Nephron (organoid): ENCODE data around the gene LRRC61.
"Not testable (repeated sequence)": the region's sequence is repeated elsewhere in the genome, so short reads cannot be mapped to it uniquely, and the experiment has no call there.

ENCODE experiments used
- H3K27ac Mint-ChIP-seq, 3 experiments: 2 replicates each; pipeline ENCODE4 v1.8.0; 2020; ENCODE audit warnings: mixed read lengths in 3 of 3, mild to moderate bottlenecking in 2 of 3, moderate library complexity in 1 of 3
- H3K27me3 Mint-ChIP-seq: 2 replicates; pipeline ENCODE4 v1.8.0; 2021; ENCODE audit warnings: low read depth, mild to moderate bottlenecking, moderate library complexity, mixed read lengths
- H3K36me3 Mint-ChIP-seq: 2 replicates; pipeline ENCODE4 v1.8.0; 2020; ENCODE audit warnings: low read depth, mixed read lengths
- H3K4me1 Mint-ChIP-seq: 2 replicates; pipeline ENCODE4 v1.8.0; 2020; ENCODE audit warnings: mixed read lengths
- H3K4me3 Mint-ChIP-seq, 3 experiments: 2 replicates each; pipeline ENCODE4 v1.8.0; 2020; ENCODE audit warnings: mild to moderate bottlenecking in 3 of 3, mixed read lengths in 3 of 3, moderate library complexity in 2 of 3
- H3K9me3 Mint-ChIP-seq: 2 replicates; pipeline ENCODE4 v1.8.0; 2020; ENCODE audit warnings: mixed read lengths
- TF ChIP-seq, protein P1 (sequence below), 3 experiments: fragments of 200-600 bp; sonication (generic); IDR thresholded peaks; one replicate each; pipeline ENCODE4 v1.5.0; 2021; ENCODE audit warnings: antibody characterized with exemption in 3 of 3; ENCODE audit not compliant: unreplicated experiment in 3 of 3

The LRRC61 gene

GRCh38 chr7:150313870-150314269 is 9.3 kb upstream of the LRRC61 start:
- Mint-ChIP-seq H3K36me3 (no peaks in the 10 kb centered on the region), H3K27me3 (no peaks in the 10 kb centered on the region), H3K9me3 (no peaks in the 10 kb centered on the region), H3K4me3 (no peak overlapping the region), H3K4me1 (peaks cover 8% of the 10 kb centered on the region), H3K27ac (no peak overlapping the region)
- TF ChIP-seq, protein P1, sequence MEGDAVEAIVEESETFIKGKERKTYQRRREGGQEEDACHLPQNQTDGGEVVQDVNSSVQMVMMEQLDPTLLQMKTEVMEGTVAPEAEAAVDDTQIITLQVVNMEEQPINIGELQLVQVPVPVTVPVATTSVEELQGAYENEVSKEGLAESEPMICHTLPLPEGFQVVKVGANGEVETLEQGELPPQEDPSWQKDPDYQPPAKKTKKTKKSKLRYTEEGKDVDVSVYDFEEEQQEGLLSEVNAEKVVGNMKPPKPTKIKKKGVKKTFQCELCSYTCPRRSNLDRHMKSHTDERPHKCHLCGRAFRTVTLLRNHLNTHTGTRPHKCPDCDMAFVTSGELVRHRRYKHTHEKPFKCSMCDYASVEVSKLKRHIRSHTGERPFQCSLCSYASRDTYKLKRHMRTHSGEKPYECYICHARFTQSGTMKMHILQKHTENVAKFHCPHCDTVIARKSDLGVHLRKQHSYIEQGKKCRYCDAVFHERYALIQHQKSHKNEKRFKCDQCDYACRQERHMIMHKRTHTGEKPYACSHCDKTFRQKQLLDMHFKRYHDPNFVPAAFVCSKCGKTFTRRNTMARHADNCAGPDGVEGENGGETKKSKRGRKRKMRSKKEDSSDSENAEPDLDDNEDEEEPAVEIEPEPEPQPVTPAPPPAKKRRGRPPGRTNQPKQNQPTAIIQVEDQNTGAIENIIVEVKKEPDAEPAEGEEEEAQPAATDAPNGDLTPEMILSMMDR (IDR thresholded peaks at IDR 0.05; ENCODE audit: unreplicated experiment in 3 of 3): no peak

- H3K4me3 Mint-ChIP-seq: no peak overlapping the region
Observed at GRCh38 chr7:150314639-150315239, 8.4 kb upstream of the LRRC61 start.

GRCh38 chr7:150316987-150317386 is 6.2 kb upstream of the LRRC61 start:
- H3K36me3 Mint-ChIP-seq, H3K4me3 Mint-ChIP-seq, H3K27me3 Mint-ChIP-seq, H3K27ac Mint-ChIP-seq, H3K9me3 Mint-ChIP-seq: not testable (repeated sequence)
- peaks cover 14% of the 10 kb centered on the region for H3K4me1 Mint-ChIP-seq

More at GRCh38 chr7:150314639-150315239, 8.4 kb upstream of the LRRC61 start:
- H3K4me1 Mint-ChIP-seq: peaks cover 8% of the 10 kb centered on the region
- H3K36me3 Mint-ChIP-seq: no peaks in the 10 kb centered on the region
- TF ChIP-seq, protein P1 (IDR thresholded peaks at IDR 0.05; ENCODE audit: unreplicated experiment in 3 of 3): no peak
- H3K27me3 Mint-ChIP-seq: no peaks in the 10 kb centered on the region
- H3K27ac Mint-ChIP-seq: no peak overlapping the region
- no peaks in the 10 kb centered on the region for H3K9me3 Mint-ChIP-seq

- peaks cover 13% of the 10 kb centered on the region for H3K4me1 Mint-ChIP-seq
- no peaks in the 10 kb centered on the region for H3K9me3 Mint-ChIP-seq
- H3K27ac Mint-ChIP-seq: no peak overlapping the region
- H3K27me3 Mint-ChIP-seq: peaks cover 3% of the 10 kb centered on the region
- no peaks in the 10 kb centered on the region for H3K36me3 Mint-ChIP-seq
- H3K4me3 Mint-ChIP-seq: no peak overlapping the region
- TF ChIP-seq, protein P1 (IDR thresholded peaks at IDR 0.05; ENCODE audit: unreplicated experiment in 3 of 3): no peak
Observed at GRCh38 chr7:150317748-150318444, 5.3 kb upstream of the LRRC61 start.

- TF ChIP-seq, protein P1 (IDR thresholded peaks at IDR 0.05; ENCODE audit: unreplicated experiment in 3 of 3): no peak
- Mint-ChIP-seq H3K9me3 (no peaks in the 10 kb centered on the region), H3K4me1 (peaks cover 24% of the 10 kb centered on the region), H3K27me3 (peaks cover 6% of the 10 kb centered on the region), H3K4me3 (no peak overlapping the region), H3K27ac (no peak overlapping the region), H3K36me3 (no peaks in the 10 kb centered on the region)
Observed at GRCh38 chr7:150321788-150322113, 1.4 kb upstream of the LRRC61 start.

- TF ChIP-seq, protein P1 (IDR thresholded peaks at IDR 0.05; ENCODE audit: unreplicated experiment in 3 of 3): no peak
- peaks cover 6% of the 10 kb centered on the region for H3K27me3 Mint-ChIP-seq
- no peak overlapping the region for H3K4me3 Mint-ChIP-seq
- H3K9me3 Mint-ChIP-seq: no peaks in the 10 kb centered on the region
- H3K27ac Mint-ChIP-seq: no peak overlapping the region
- H3K36me3 Mint-ChIP-seq: no peaks in the 10 kb centered on the region
- H3K4me1 Mint-ChIP-seq: peaks cover 24% of the 10 kb centered on the region
Observed at GRCh38 chr7:150322114-150322832, 882 bp upstream of the LRRC61 start.
